ENCODE results near the gene TGM6. TPM values are rescaled to one million over a fixed set of nuclear protein-coding genes. Genes with fewer than 3 reads are reported as not detected.

TGM6 gene
- polyA plus RNA-seq, 1 donor from 2014 or later, result not detected

DNA sequence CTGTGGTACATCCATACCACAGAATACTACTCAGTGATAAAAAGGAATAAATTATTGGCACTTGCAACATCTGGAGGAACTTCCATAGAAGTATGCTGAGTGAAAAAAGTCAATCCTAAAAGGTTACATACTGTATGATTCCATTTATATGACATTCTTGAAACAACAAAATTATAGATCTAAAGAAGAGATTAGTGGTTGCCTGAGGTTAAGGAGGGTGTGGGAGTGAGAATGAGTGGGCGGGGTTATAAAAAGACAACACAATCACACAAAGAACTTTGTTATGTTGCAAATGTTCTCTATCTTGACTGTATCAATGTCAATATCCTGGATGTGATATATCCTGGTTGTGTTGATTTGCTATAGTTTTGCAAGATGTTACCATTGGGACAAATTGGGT is 68.7 kb downstream of the TGM6 start:
- H3K9ac ChIP-seq (ENCODE audit: low read length), result no peak overlapping the region
- H3K79me2 ChIP-seq (replicated peaks; ENCODE audit: insufficient read depth, low read length), result no peaks in the 10 kb centered on the region
- no peaks in the 10 kb centered on the region for H3K9me2 ChIP-seq (ENCODE audit: insufficient read depth, low read length)
- no peaks in the 10 kb centered on the region for H3K36me3 ChIP-seq (ENCODE audit: insufficient read depth, low read length)
- H2AFZ ChIP-seq (ENCODE audit: low read depth, low read length), result no peak overlapping the region
- H3K27ac ChIP-seq (ENCODE audit: low read length), result no peak overlapping the region
- H3K4me2 ChIP-seq (ENCODE audit: low read length), result no peak overlapping the region
- no peaks in the 10 kb centered on the region for H3F3A ChIP-seq (ENCODE audit: insufficient read depth, low read length, poor library complexity, severe bottlenecking)
- no peaks in the 10 kb centered on the region for H3K27me3 ChIP-seq (ENCODE audit: insufficient read depth, low read depth, low read length)
- H3K4me3 ChIP-seq (ENCODE audit: low read length), result no peak overlapping the region
- H4K20me1 ChIP-seq (ENCODE audit: insufficient read depth), result no peaks in the 10 kb centered on the region
- no peaks in the 10 kb centered on the region for H3K9me3 ChIP-seq (ENCODE audit: low read length)
- no peak for TF ChIP-seq MXI1 (conservative IDR thresholded peaks at IDR 0.05; ENCODE audit: poor library complexity, severe bottlenecking)
- no peak for TF ChIP-seq TAF1 (IDR thresholded peaks at IDR 0.05; ENCODE audit: low read depth)
- TF ChIP-seq EZH2 (IDR thresholded peaks at IDR 0.05; ENCODE audit: borderline replicate concordance, insufficient read depth, low read length, poor library complexity, severe bottlenecking), result no peak
- no peak for TF ChIP-seq CTCF (IDR thresholded peaks at IDR 0.05; ENCODE audit: poor library complexity, severe bottlenecking)
- no peak for TF ChIP-seq SMC3 (conservative IDR thresholded peaks at IDR 0.05; ENCODE audit: poor library complexity)
- no peak for TF ChIP-seq REST (IDR thresholded peaks at IDR 0.05; ENCODE audit: borderline replicate concordance)
- no peak for TF ChIP-seq RAD21 (conservative IDR thresholded peaks at IDR 0.05)
- no peak for TF ChIP-seq EP300 (conservative IDR thresholded peaks at IDR 0.05; ENCODE audit: poor library complexity, severe bottlenecking)
- no peak for TF ChIP-seq POLR2AphosphoS5 (IDR thresholded peaks at IDR 0.05)

GRCh38 chr20:2451422-2451821 is 70.7 kb downstream of the TGM6 start:
- no peaks in the 10 kb centered on the region for H3K27me3 ChIP-seq (ENCODE audit: insufficient read depth, low read depth, low read length)
- no peak overlapping the region for H3K27ac ChIP-seq (ENCODE audit: low read length)
- no peaks in the 10 kb centered on the region for H4K20me1 ChIP-seq (ENCODE audit: insufficient read depth)
- no peaks in the 10 kb centered on the region for H3K36me3 ChIP-seq (ENCODE audit: insufficient read depth, low read length)
- H3K4me3 ChIP-seq (ENCODE audit: low read length), result no peak overlapping the region
- TF ChIP-seq REST (IDR thresholded peaks at IDR 0.05; ENCODE audit: borderline replicate concordance), result no peak
- TF ChIP-seq RAD21 (conservative IDR thresholded peaks at IDR 0.05), result no peak
- no peak for TF ChIP-seq SMC3 (conservative IDR thresholded peaks at IDR 0.05; ENCODE audit: poor library complexity)
- no peak for TF ChIP-seq TAF1 (IDR thresholded peaks at IDR 0.05; ENCODE audit: low read depth)
- TF ChIP-seq POLR2AphosphoS5 (IDR thresholded peaks at IDR 0.05), result no peak
- no peak for TF ChIP-seq EP300 (conservative IDR thresholded peaks at IDR 0.05; ENCODE audit: poor library complexity, severe bottlenecking)
- TF ChIP-seq CTCF (IDR thresholded peaks at IDR 0.05; ENCODE audit: poor library complexity, severe bottlenecking), result no peak
- TF ChIP-seq MXI1 (conservative IDR thresholded peaks at IDR 0.05; ENCODE audit: poor library complexity, severe bottlenecking), result no peak
- no peak for TF ChIP-seq EZH2 (IDR thresholded peaks at IDR 0.05; ENCODE audit: borderline replicate concordance, insufficient read depth, low read length, poor library complexity, severe bottlenecking)
- no peak overlapping the region for H3K9ac ChIP-seq (ENCODE audit: low read length)
- no peaks in the 10 kb centered on the region for H3K9me3 ChIP-seq (ENCODE audit: low read length)
- H3K4me2 ChIP-seq (ENCODE audit: low read length), result no peak overlapping the region
- no peak overlapping the region for H2AFZ ChIP-seq (ENCODE audit: low read depth, low read length)
- no peaks in the 10 kb centered on the region for H3F3A ChIP-seq (ENCODE audit: insufficient read depth, low read length, poor library complexity, severe bottlenecking)
- H3K9me2 ChIP-seq (ENCODE audit: insufficient read depth, low read length), result no peaks in the 10 kb centered on the region
- H3K79me2 ChIP-seq (replicated peaks; ENCODE audit: insufficient read depth, low read length), result no peaks in the 10 kb centered on the region
